ENCODE measurements around the gene AHRR.

DNA sequence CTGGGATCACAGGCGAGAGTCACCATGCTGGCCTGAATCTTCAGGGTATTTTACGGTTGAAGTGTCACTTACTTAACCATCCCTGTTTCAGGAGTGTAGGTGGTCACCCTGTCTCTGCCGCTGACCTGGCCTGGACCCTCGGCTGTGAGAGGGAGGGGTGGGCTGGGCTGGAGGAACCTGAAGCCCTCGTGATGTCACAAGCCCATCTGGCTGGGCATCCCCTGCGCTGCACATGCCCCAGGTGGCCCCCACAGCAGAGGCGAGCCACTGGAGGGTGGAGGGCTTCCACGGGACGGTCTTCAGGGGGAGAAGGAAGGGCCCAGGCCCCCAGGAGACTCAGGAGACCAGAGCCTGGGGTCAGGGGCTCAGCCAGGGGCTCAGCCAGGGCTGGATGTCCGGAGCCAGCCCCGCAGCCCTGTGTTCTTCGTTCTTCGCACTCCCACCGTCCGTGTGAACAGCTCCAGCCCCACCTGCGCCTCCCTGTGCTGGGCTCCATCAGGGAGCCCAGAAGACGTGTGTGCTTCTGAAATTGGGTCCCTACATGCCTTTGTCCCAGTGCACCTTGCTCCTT, 7.6 kb upstream of the AHRR start:
- TF ChIP-seq, protein P1, sequence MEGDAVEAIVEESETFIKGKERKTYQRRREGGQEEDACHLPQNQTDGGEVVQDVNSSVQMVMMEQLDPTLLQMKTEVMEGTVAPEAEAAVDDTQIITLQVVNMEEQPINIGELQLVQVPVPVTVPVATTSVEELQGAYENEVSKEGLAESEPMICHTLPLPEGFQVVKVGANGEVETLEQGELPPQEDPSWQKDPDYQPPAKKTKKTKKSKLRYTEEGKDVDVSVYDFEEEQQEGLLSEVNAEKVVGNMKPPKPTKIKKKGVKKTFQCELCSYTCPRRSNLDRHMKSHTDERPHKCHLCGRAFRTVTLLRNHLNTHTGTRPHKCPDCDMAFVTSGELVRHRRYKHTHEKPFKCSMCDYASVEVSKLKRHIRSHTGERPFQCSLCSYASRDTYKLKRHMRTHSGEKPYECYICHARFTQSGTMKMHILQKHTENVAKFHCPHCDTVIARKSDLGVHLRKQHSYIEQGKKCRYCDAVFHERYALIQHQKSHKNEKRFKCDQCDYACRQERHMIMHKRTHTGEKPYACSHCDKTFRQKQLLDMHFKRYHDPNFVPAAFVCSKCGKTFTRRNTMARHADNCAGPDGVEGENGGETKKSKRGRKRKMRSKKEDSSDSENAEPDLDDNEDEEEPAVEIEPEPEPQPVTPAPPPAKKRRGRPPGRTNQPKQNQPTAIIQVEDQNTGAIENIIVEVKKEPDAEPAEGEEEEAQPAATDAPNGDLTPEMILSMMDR (IDR thresholded peaks at IDR 0.05): no peak
- no peak for TF ChIP-seq POLR2A (IDR thresholded peaks at IDR 0.05)
